Astrocyte of the spinal cord (primary cell): ENCODE measurements around the gene BTN1A1.
A peak's percentile ranks its signal among the peaks of the same experiment; 100 is the strongest.

Experiments
- DNase-seq: peaks from one replicate; pipeline ENCODE4 v3.0.0; 2011; ENCODE audit warnings: low read depth, low spot score
- H3K4me3 ChIP-seq: 2 replicates; pipeline ENCODE4 v1.5.1; 2011; ENCODE audit warnings: low read depth, mild to moderate bottlenecking, low read length, moderate library complexity
- in situ Hi-C: cut with HindIII; loops from 2 replicates; pipeline ENCODE4 v1.10.0; 2017; ENCODE audit warnings: low sequenced_read_pairs
- TF ChIP-seq, protein P1 (sequence below): IDR thresholded peaks from 2 replicates; pipeline ENCODE4 v1.5.1; 2012; ENCODE audit warnings: low read depth, mild to moderate bottlenecking, low read length, inconsistent platforms

Gene BTN1A1, protein sequence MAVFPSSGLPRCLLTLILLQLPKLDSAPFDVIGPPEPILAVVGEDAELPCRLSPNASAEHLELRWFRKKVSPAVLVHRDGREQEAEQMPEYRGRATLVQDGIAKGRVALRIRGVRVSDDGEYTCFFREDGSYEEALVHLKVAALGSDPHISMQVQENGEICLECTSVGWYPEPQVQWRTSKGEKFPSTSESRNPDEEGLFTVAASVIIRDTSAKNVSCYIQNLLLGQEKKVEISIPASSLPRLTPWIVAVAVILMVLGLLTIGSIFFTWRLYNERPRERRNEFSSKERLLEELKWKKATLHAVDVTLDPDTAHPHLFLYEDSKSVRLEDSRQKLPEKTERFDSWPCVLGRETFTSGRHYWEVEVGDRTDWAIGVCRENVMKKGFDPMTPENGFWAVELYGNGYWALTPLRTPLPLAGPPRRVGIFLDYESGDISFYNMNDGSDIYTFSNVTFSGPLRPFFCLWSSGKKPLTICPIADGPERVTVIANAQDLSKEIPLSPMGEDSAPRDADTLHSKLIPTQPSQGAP

DNA sequence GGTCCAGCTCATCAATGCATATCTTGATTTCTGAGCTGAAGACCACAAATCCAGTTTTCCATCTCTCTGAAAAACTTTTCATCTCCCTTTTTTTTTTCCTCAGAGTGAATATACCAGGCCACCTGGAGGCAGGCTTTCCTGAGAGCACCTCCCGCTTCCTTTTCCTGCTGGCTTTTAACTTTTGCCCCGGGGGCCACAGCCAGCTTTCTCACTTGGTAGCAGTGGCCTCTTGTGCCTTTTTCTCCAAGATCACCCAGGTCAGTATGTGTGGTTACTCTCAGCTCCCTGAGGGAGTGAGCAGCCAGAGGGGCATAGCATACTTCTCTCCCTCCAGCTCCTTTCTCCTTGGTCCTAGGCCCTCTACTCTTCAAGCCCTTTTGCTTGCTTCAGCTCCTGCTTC lies at the start of gene BTN1A1:
Gene BTN1A1, plus strand, starts transcription at position 202 of the 400 bp plus-strand sequence. CDS start 984 bp downstream, outside the sequence.
- in situ Hi-C loops: no loop called here
- no peak for DNase-seq

DNA sequence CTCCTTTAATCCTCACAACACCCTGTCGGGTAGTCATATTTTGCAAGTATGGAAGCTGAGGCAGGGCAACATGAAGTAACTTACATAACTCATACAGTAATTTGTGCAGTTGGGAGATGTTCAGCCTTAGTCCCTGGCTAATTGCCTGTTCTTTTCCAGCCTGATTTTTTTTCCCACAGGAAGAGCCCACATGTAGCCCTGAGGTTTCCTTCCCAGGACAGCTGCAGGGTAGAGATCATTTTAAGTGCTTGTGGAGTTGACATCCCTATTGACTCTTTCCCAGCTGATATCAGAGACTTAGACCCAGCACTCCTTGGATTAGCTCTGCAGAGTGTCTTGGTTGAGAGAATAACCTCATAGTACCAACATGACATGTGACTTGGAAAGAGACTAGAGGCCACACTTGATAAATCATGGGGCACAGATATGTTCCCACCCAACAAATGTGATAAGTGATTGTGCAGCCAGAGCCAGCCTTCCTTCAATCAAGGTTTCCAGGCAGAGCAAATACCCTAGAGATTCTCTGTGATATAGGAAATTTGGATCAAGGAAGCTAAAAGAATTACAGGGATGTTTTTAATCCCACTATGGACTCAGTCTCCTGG lies 47.4 kb upstream of the BTN1A1 start:
- no peak overlapping the region for H3K4me3 ChIP-seq
- in situ Hi-C loops: no loop called here
- no peak for DNase-seq
- TF ChIP-seq, protein P1, sequence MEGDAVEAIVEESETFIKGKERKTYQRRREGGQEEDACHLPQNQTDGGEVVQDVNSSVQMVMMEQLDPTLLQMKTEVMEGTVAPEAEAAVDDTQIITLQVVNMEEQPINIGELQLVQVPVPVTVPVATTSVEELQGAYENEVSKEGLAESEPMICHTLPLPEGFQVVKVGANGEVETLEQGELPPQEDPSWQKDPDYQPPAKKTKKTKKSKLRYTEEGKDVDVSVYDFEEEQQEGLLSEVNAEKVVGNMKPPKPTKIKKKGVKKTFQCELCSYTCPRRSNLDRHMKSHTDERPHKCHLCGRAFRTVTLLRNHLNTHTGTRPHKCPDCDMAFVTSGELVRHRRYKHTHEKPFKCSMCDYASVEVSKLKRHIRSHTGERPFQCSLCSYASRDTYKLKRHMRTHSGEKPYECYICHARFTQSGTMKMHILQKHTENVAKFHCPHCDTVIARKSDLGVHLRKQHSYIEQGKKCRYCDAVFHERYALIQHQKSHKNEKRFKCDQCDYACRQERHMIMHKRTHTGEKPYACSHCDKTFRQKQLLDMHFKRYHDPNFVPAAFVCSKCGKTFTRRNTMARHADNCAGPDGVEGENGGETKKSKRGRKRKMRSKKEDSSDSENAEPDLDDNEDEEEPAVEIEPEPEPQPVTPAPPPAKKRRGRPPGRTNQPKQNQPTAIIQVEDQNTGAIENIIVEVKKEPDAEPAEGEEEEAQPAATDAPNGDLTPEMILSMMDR: no peak

More for the DNA sequence above, at the start of gene BTN1A1:
- H3K4me3 ChIP-seq: no peak within 1 kb of the TSS
- TF ChIP-seq, protein P1: no peak

DNA sequence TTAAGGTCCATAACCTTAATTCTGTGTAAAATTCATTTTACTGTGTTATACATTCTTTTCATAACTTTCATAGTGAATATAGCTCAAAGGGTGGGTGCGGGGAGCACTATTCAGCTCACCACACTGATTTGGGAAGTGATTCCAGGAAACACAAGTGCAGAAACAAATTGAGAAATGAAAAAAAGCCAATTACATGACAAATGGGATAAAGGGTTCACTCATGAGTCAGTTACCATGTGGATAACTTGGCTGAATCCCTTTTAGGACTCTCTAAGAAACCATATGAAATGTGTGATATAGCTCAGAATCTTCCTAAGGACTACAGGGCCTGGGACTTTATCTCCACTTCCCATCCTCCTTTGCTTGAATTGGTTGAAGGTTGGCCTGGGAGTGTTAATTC lies 45.5 kb upstream of the BTN1A1 start:
- in situ Hi-C loops: no loop called here
- H3K4me3 ChIP-seq: no peak overlapping the region

DNA sequence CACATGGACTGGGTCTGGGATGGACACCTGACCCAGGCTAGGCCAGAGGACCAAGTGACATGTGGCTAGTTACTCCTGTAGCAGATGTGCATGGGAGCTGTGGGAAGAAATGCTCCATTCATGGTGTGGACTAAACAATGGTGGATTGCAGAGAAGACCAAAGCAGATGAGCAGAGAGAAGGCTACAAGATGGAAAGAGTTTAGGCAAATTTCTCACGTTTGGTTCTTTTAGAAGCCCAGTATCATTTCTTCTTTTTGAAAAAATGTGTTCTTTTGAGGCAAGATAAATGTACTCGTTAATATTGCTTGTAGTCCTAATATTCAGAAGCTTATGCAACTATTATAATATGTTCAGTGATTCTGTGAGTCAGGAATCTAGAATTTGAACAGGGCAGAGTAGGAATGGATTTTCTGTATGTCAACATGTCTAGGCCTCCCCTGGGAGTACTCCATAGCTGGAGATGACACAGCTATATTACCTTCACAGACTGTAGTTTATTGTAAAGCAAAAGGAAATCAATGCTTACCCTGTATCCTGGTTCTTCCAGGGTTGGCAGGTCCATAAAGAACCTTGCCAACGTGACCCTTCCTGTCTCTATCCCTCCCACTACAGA lies 44.6 kb upstream of the BTN1A1 start:
- in situ Hi-C loops: no loop called here
- DNase-seq: no peak
- H3K4me3 ChIP-seq: no peak overlapping the region
- TF ChIP-seq, protein P1: no peak

More for the DNA sequence above, 45.5 kb upstream of the BTN1A1 start:
- no peak for DNase-seq
- TF ChIP-seq, protein P1: no peak

DNA sequence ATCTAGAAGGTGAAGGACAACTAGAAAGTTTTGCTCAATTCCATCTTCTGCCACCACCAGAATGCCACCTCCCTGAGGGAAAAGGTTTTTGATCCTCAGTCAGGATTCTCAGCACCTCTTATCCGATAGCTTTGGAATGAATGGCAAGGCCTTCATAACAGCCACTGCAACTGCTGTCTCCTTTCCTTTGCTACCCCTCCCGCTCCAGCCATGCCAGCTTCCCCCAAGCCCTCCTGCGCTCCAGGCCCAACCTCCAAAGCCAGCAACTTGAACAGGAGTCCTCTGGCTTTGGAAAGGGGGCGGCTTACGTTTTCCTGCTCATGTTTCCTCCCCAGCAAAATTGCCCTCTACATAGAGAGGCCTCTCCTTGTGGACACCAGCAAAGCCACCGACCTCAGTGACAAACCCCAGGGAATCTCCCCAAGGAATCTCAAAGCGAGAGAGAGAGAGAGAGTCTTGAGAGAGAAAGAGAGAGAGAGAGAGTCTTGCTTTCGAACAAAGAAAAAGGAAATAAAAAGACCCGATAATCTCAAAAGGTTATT lies 42.8 kb upstream of the BTN1A1 start:
- no peak for DNase-seq
- TF ChIP-seq, protein P1: no peak
- H3K4me3 ChIP-seq: peak overlapping the region; percentile 98
- in situ Hi-C loops: no loop called here
